SK-N-SH (cell line): Measurements from ENCODE around the gene MAGI2.

Source experiments
- CTCF ChIP-seq: fragments of 200-600 bp; sonication (generic); IDR thresholded peaks from 2 replicates; pipeline ENCODE4 v1.6.1; 2017; ENCODE audit warnings: antibody characterized with exemption, mild to moderate bottlenecking, moderate library complexity
- EP300 ChIP-seq, 2 experiments: IDR thresholded peaks; 2 replicates each; pipeline versions ENCODE4 v1.4.0 to v1.6.1; 2012; ENCODE audit warnings: borderline replicate concordance in 1 of 2, low read depth in 1 of 2, low read length in 1 of 2
- EZH2phosphoT487 ChIP-seq: fragments of 200-600 bp; sonication (generic); IDR thresholded peaks from 2 replicates; pipeline ENCODE4 v1.6.1; 2017; ENCODE audit warnings: low read depth, mixed run types, mild to moderate bottlenecking, antibody characterized with exemption, moderate library complexity, borderline replicate concordance
- IRF3 ChIP-seq: fragments of 150-350 bp; IDR thresholded peaks from 2 replicates; pipeline ENCODE4 v1.6.1; 2016; ENCODE audit warnings: mild to moderate bottlenecking, low read depth, low read length
- MAX ChIP-seq: IDR thresholded peaks from 2 replicates; pipeline ENCODE4 v1.4.0; 2012; ENCODE audit warnings: low read depth
- MXI1 ChIP-seq: IDR thresholded peaks from 2 replicates; pipeline ENCODE4 v1.6.1; 2012; ENCODE audit warnings: mild to moderate bottlenecking, low read depth, low read length, improper control_type of control experiment
- NFIC ChIP-seq: IDR thresholded peaks from 2 replicates; pipeline ENCODE4 v1.4.0; 2012; ENCODE audit warnings: borderline replicate concordance
- NRF1 ChIP-seq: IDR thresholded peaks from 2 replicates; pipeline ENCODE4 v1.6.1; 2012; ENCODE audit warnings: low read depth, mild to moderate bottlenecking, low read length
- POLR2AphosphoS5 ChIP-seq: IDR thresholded peaks from 2 replicates; pipeline ENCODE4 v1.6.1; 2012; ENCODE audit warnings: low read depth, low read length
- RFX5 ChIP-seq: IDR thresholded peaks from 2 replicates; pipeline ENCODE4 v1.6.1; 2012; ENCODE audit warnings: mild to moderate bottlenecking, improper control_type of control experiment, low read length
- SIN3A ChIP-seq: IDR thresholded peaks from 2 replicates; pipeline ENCODE4 v1.6.1; 2012; ENCODE audit warnings: low read depth, mild to moderate bottlenecking, low read length, moderate library complexity, borderline replicate concordance
- TEAD4 ChIP-seq: IDR thresholded peaks from 2 replicates; pipeline ENCODE4 v1.4.0; 2012; ENCODE audit warnings: mild to moderate bottlenecking, borderline replicate concordance; ENCODE audit not compliant: insufficient read depth

GRCh38 chr7:77979219-77979618 is 1474.2 kb downstream of the MAGI2 start:
- TF ChIP-seq MAX (no peak), NRF1 (no peak), CTCF (no peak), IRF3 (no peak), RFX5 (no peak), MXI1 (no peak), EP300 (IDR thresholded peaks at IDR 0.05; ENCODE audit: borderline replicate concordance in 1 of 2, low read depth in 1 of 2, low read length in 1 of 2) (no peak), TEAD4 (no peak), POLR2AphosphoS5 (no peak), SIN3A (no peak), NFIC (no peak), EZH2phosphoT487 (no peak)
